MCF 10A (cell line): ENCODE results near the gene PITRM1. TPM values are rescaled to one million over a fixed set of nuclear protein-coding genes. Genes with fewer than 3 reads are reported as not detected.
"Not testable (repeated sequence)": the region's sequence is repeated elsewhere in the genome, so short reads cannot be mapped to it uniquely, and the experiment has no call there.

Source experiments
- Bru-seq: library from RNA; stranded (reverse); fragments of 400-500 nt; gene quantifications from one replicate; lab custom pipeline; 2021; lab: Mats Ljungman, UMichigan
- BruChase-seq, 2 experiments: library from RNA; stranded (reverse); fragments of 400-500 nt; gene quantifications; one replicate each; lab custom pipeline; 2021; lab: Mats Ljungman, UMichigan
- BruUV-seq: library from RNA; stranded (reverse); fragments of 400-500 nt; replicated peaks from 2 replicates; lab custom pipeline; 2021; lab: Mats Ljungman, UMichigan
- CTCF ChIA-PET: fragments of 300-600 bp; sonication (Branson Sonifier 250); formaldehyde crosslinking; extraction: SDS; loops from one replicate; lab custom pipeline; 2021; ENCODE audit warnings: antibody characterized with exemption, inconsistent platforms; lab: Yijun Ruan, JAX
- POLR2A ChIA-PET: fragments of 300-600, 350-650 bp; sonication (Branson Sonifier 250); formaldehyde crosslinking; extraction: SDS; loops from one replicate; lab custom pipeline; 2020; ENCODE audit warnings: antibody characterized with exemption, inconsistent platforms; lab: Yijun Ruan, JAX
- DNase-seq: peaks from one replicate; pipeline ENCODE4 v3.0.0-alpha.2; 2018; ENCODE audit not compliant: unreplicated experiment
- H3K27ac Mint-ChIP-seq: one replicate; pipeline ENCODE4 v1.8.0; 2022; ENCODE audit warnings: mild to moderate bottlenecking, low read depth, mixed read lengths; ENCODE audit not compliant: unreplicated experiment
- H3K27me3 Mint-ChIP-seq: one replicate; pipeline ENCODE4 v1.8.0; 2022; ENCODE audit warnings: mixed read lengths; ENCODE audit not compliant: insufficient read depth, unreplicated experiment
- H3K36me3 Mint-ChIP-seq: one replicate; pipeline ENCODE4 v1.8.0; 2022; ENCODE audit warnings: mild to moderate bottlenecking, moderate library complexity, mixed read lengths; ENCODE audit not compliant: insufficient read depth, unreplicated experiment
- H3K4me1 Mint-ChIP-seq: one replicate; pipeline ENCODE4 v1.8.0; 2022; ENCODE audit warnings: mixed read lengths; ENCODE audit not compliant: insufficient read depth, unreplicated experiment
- H3K4me3 Mint-ChIP-seq: one replicate; pipeline ENCODE4 v1.8.0; 2022; ENCODE audit warnings: mild to moderate bottlenecking, moderate library complexity, mixed read lengths; ENCODE audit not compliant: unreplicated experiment
- H3K9me3 Mint-ChIP-seq: one replicate; pipeline ENCODE4 v1.8.0; 2022; ENCODE audit warnings: mixed read lengths; ENCODE audit not compliant: unreplicated experiment
- intact Hi-C: fragments of 100-400 bp; cut with micrococcal nuclease; formaldehyde crosslinking; loops from 2 replicates; pipeline ENCODE4 v1.14.1; 2022
- long read RNA-seq: library from polyadenylated mRNA; stranded (forward); transcript quantifications from one replicate; pipeline ENCODE4 v2.0.0, GENCODE V29; 2022
- total RNA-seq: library from RNA; stranded (reverse); gene quantifications from 2 replicates; pipeline ENCODE4 v1.2.3, GENCODE V29; 2022
- TF ChIP-seq, protein P1 (sequence below): fragments of 200-600 bp; IDR thresholded peaks from one replicate; pipeline ENCODE4 v1.8.0; 2022; ENCODE audit warnings: antibody characterized with exemption, mild to moderate bottlenecking; ENCODE audit not compliant: unreplicated experiment

PITRM1 gene, protein sequence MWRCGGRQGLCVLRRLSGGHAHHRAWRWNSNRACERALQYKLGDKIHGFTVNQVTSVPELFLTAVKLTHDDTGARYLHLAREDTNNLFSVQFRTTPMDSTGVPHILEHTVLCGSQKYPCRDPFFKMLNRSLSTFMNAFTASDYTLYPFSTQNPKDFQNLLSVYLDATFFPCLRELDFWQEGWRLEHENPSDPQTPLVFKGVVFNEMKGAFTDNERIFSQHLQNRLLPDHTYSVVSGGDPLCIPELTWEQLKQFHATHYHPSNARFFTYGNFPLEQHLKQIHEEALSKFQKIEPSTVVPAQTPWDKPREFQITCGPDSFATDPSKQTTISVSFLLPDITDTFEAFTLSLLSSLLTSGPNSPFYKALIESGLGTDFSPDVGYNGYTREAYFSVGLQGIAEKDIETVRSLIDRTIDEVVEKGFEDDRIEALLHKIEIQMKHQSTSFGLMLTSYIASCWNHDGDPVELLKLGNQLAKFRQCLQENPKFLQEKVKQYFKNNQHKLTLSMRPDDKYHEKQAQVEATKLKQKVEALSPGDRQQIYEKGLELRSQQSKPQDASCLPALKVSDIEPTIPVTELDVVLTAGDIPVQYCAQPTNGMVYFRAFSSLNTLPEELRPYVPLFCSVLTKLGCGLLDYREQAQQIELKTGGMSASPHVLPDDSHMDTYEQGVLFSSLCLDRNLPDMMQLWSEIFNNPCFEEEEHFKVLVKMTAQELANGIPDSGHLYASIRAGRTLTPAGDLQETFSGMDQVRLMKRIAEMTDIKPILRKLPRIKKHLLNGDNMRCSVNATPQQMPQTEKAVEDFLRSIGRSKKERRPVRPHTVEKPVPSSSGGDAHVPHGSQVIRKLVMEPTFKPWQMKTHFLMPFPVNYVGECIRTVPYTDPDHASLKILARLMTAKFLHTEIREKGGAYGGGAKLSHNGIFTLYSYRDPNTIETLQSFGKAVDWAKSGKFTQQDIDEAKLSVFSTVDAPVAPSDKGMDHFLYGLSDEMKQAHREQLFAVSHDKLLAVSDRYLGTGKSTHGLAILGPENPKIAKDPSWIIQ
- total RNA-seq (132 and 136 TPM in 2 replicates), Bru-seq, nascent RNA (percentile 90 among the genes with signal in this experiment), BruChase-seq, experiment 1, labeled RNA remaining after a 6-hour chase (percentile 90 among the genes with signal in this experiment), BruChase-seq, experiment 2, labeled RNA remaining after a 2-hour chase (percentile 88 among the genes with signal in this experiment)
- long read RNA-seq, transcript PITRM1-201 (27 exons, 3,450 nt): major isoform, 170 of 258 reads
- long read RNA-seq, partial matches to known transcripts: 43 of 258 reads
- long read RNA-seq, other reads (novel, unspliced or antisense): 45 of 258 reads

DNA sequence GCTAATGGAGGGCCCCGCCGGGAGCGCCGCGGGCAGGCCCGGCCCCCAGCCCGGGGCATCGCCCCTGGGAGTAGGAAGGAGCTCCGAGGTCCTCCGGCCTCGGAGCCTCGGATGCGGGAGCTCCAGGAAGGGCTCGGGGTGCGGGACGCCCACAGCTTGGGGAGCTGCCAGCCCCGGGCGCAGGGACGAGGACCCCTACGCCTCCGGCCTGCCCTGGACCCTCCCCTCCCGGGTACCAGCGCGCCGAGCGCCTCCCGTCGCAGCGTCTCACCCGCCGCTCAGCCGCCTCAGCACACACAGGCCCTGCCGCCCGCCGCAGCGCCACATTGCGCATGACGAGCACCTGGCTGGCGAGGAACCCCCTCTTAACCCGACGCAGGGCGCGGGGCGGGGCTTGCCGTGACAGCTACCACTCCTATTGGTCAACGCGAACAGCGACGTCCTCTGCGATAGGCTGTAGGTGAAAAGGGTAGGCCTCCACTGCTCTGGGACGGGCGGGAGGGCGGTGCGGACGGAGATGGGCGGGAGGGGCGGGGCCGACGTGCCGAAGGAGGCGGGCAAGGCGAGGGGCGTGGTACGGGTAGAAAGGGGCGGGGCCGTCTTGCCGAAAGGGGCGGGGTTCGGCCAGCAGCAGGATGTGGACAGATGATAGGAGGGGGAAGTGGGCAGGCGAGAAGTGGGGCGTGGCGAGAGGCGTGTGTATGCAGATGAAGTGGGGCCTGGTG lies at the start of gene PITRM1:
TSS of gene PITRM1 (minus strand) at position 337 of the 725 bp plus-strand sequence. CDS start at position 327, 10 bp downstream.
- CTCF ChIA-PET: interaction anchor here (1.4 to 1.5 kb wide), 2 partner anchors 8 to 9 kb away, joined by 3 read pairs; no protein-coding TSS in a partner anchor
- H3K4me1 Mint-ChIP-seq: peaks cover 17% of the 10 kb centered on the region

DNA sequence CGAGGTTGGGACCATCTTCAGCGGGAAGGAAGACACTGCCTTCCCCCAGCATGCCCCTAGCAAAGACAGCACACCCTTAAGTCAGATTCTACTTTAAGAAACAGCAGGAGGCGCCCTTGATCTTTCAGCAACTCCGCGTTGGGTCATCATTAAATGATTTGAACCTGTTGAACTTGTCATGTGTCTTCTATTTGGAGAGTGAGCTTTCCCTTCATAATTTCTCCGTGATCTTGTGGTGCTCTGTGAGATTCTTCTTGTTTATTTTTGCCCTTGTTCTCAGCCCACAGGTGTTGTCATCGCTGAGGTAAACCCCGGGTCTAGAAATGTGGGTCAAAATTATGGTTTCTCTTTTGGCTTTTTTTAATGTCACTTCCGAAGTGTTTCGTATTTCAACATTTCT lies 49.5 kb upstream of the PITRM1 start:
- CTCF ChIA-PET: no interaction called here
- TF ChIP-seq, protein P1, sequence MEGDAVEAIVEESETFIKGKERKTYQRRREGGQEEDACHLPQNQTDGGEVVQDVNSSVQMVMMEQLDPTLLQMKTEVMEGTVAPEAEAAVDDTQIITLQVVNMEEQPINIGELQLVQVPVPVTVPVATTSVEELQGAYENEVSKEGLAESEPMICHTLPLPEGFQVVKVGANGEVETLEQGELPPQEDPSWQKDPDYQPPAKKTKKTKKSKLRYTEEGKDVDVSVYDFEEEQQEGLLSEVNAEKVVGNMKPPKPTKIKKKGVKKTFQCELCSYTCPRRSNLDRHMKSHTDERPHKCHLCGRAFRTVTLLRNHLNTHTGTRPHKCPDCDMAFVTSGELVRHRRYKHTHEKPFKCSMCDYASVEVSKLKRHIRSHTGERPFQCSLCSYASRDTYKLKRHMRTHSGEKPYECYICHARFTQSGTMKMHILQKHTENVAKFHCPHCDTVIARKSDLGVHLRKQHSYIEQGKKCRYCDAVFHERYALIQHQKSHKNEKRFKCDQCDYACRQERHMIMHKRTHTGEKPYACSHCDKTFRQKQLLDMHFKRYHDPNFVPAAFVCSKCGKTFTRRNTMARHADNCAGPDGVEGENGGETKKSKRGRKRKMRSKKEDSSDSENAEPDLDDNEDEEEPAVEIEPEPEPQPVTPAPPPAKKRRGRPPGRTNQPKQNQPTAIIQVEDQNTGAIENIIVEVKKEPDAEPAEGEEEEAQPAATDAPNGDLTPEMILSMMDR: no peak
- POLR2A ChIA-PET: no interaction called here
- Mint-ChIP-seq H3K4me1 (peaks cover 4% of the 10 kb centered on the region), H3K27me3 (no peaks in the 10 kb centered on the region), H3K27ac (no peak overlapping the region), H3K9me3 (peaks cover 12% of the 10 kb centered on the region), H3K4me3 (no peak overlapping the region), H3K36me3 (no peaks in the 10 kb centered on the region)
- DNase-seq: peak; percentile 19
- intact Hi-C loops: no loop called here
- BruUV-seq: no TSS peak

More for the DNA sequence above, at the start of gene PITRM1:
- Mint-ChIP-seq H3K27me3 (no peaks in the 10 kb centered on the region), H3K9me3 (peaks cover 1% of the 10 kb centered on the region), H3K36me3 (peaks cover 29% of the 10 kb centered on the region), H3K4me3 (peak within 1 kb of the TSS; percentile 78), H3K27ac (peak within 1 kb of the TSS; percentile 55)
- BruUV-seq: no TSS peak
- DNase-seq: peak; percentile 99
- TF ChIP-seq, protein P1: no peak
- intact Hi-C loops: loop anchor here (1.0 to 2.0 kb wide), 2 partner anchors 41 to 78 kb away; no protein-coding TSS in a partner anchor
- POLR2A ChIA-PET: interaction anchor here (0.6 to 2.6 kb wide), 21 partner anchors 9 to 899 kb away, joined by 3 to 17 read pairs (median 5); partner anchors contain the start of gene PFKP

- POLR2A ChIA-PET, H3K27ac Mint-ChIP-seq, H3K36me3 Mint-ChIP-seq, H3K4me1 Mint-ChIP-seq, intact Hi-C loops, BruUV-seq, CTCF ChIA-PET, DNase-seq, H3K27me3 Mint-ChIP-seq, H3K4me3 Mint-ChIP-seq: not testable (repeated sequence)
- peaks cover 12% of the 10 kb centered on the region for H3K9me3 Mint-ChIP-seq
Measured at GRCh38 chr10:3221601-3222000, 49.0 kb upstream of the PITRM1 start.
